ENCODE measurements around the gene PNCK. TPM values are rescaled to one million over a fixed set of nuclear protein-coding genes. Genes with fewer than 3 reads are reported as not detected.

The PNCK gene
- total RNA-seq, 1 donor from 2014 or later, result 0.43 TPM

GRCh38 chrX:153651540-153652079 is 22.0 kb downstream of the PNCK start:
- no peak for DNase-seq (ENCODE audit: low spot score)
- H3K36me3 Mint-ChIP-seq (ENCODE audit: low read depth), result no peaks in the 10 kb centered on the region
- no peaks in the 10 kb centered on the region for H3K4me1 Mint-ChIP-seq (ENCODE audit: low read depth)
- no peak overlapping the region for H3K27ac Mint-ChIP-seq
- H3K27me3 Mint-ChIP-seq (ENCODE audit: low read depth), result peaks cover 13% of the 10 kb centered on the region
- no peaks in the 10 kb centered on the region for H3K9me3 Mint-ChIP-seq
- H3K4me3 Mint-ChIP-seq (ENCODE audit: low read depth), result no peak overlapping the region
- intact Hi-C loops (cut with micrococcal nuclease), result no loop called here

GRCh38 chrX:153650959-153651358 is 22.7 kb downstream of the PNCK start:
- Mint-ChIP-seq H3K27me3 (ENCODE audit: low read depth) (peaks cover 17% of the 10 kb centered on the region), H3K4me3 (ENCODE audit: low read depth) (no peak overlapping the region), H3K4me1 (ENCODE audit: low read depth) (no peaks in the 10 kb centered on the region), H3K9me3 (no peaks in the 10 kb centered on the region), H3K36me3 (ENCODE audit: low read depth) (no peaks in the 10 kb centered on the region), H3K27ac (no peak overlapping the region)
- intact Hi-C loops (cut with micrococcal nuclease), result no loop called here
- DNase-seq (ENCODE audit: low spot score), result no peak

- no peak overlapping the region for H3K27ac Mint-ChIP-seq
- H3K27me3 Mint-ChIP-seq (ENCODE audit: low read depth), result peaks cover 23% of the 10 kb centered on the region
- intact Hi-C loops (cut with micrococcal nuclease), result no loop called here
- H3K4me3 Mint-ChIP-seq (ENCODE audit: low read depth), result no peak overlapping the region
- H3K9me3 Mint-ChIP-seq, result no peaks in the 10 kb centered on the region
- H3K4me1 Mint-ChIP-seq (ENCODE audit: low read depth), result no peaks in the 10 kb centered on the region
- no peaks in the 10 kb centered on the region for H3K36me3 Mint-ChIP-seq (ENCODE audit: low read depth)
- no peak for DNase-seq (ENCODE audit: low spot score)
Measured at GRCh38 chrX:153649915-153650782, 23.5 kb downstream of the PNCK start.

GRCh38 chrX:153649178-153649914 is 24.3 kb downstream of the PNCK start:
- Mint-ChIP-seq H3K9me3 (no peaks in the 10 kb centered on the region), H3K27ac (no peak overlapping the region), H3K36me3 (ENCODE audit: low read depth) (no peaks in the 10 kb centered on the region), H3K27me3 (ENCODE audit: low read depth) (peaks cover 30% of the 10 kb centered on the region), H3K4me3 (ENCODE audit: low read depth) (no peak overlapping the region), H3K4me1 (ENCODE audit: low read depth) (no peaks in the 10 kb centered on the region)
- no peak for DNase-seq (ENCODE audit: low spot score)
- intact Hi-C loops (cut with micrococcal nuclease), result no loop called here

- intact Hi-C loops (cut with micrococcal nuclease), result no loop called here
- no peak for DNase-seq (ENCODE audit: low spot score)
- Mint-ChIP-seq H3K27ac (no peak overlapping the region), H3K9me3 (no peaks in the 10 kb centered on the region), H3K27me3 (ENCODE audit: low read depth) (peaks cover 32% of the 10 kb centered on the region), H3K36me3 (ENCODE audit: low read depth) (no peaks in the 10 kb centered on the region), H3K4me3 (ENCODE audit: low read depth) (no peak overlapping the region), H3K4me1 (ENCODE audit: low read depth) (no peaks in the 10 kb centered on the region)
Measured at GRCh38 chrX:153648358-153649177, 25.0 kb downstream of the PNCK start.

GRCh38 chrX:153647461-153648357 is 25.9 kb downstream of the PNCK start:
- peaks cover 4% of the 10 kb centered on the region for H3K4me1 Mint-ChIP-seq (ENCODE audit: low read depth)
- no peaks in the 10 kb centered on the region for H3K36me3 Mint-ChIP-seq (ENCODE audit: low read depth)
- peaks cover 40% of the 10 kb centered on the region for H3K27me3 Mint-ChIP-seq (ENCODE audit: low read depth)
- no peak overlapping the region for H3K27ac Mint-ChIP-seq
- no peak overlapping the region for H3K4me3 Mint-ChIP-seq (ENCODE audit: low read depth)
- no peak for DNase-seq (ENCODE audit: low spot score)
- no peaks in the 10 kb centered on the region for H3K9me3 Mint-ChIP-seq
- intact Hi-C loops (cut with micrococcal nuclease), result no loop called here

GRCh38 chrX:153646620-153647373 is 26.8 kb downstream of the PNCK start, which contains the start of gene DUSP9:
TSS of gene DUSP9 (plus strand) at chrX:153647203. CDS start at chrX:153647954, 751 bp downstream.
- no peak within 1 kb of the TSS for H3K27ac Mint-ChIP-seq
- no peak for DNase-seq (ENCODE audit: low spot score)
- peaks cover 40% of the 10 kb centered on the region for H3K27me3 Mint-ChIP-seq (ENCODE audit: low read depth)
- H3K4me3 Mint-ChIP-seq (ENCODE audit: low read depth), result no peak within 1 kb of the TSS
- no peaks in the 10 kb centered on the region for H3K36me3 Mint-ChIP-seq (ENCODE audit: low read depth)
- no peaks in the 10 kb centered on the region for H3K9me3 Mint-ChIP-seq
- intact Hi-C loops (cut with micrococcal nuclease), result no loop called here
- H3K4me1 Mint-ChIP-seq (ENCODE audit: low read depth), result peaks cover 5% of the 10 kb centered on the region

- Mint-ChIP-seq H3K4me1 (ENCODE audit: low read depth) (peaks cover 9% of the 10 kb centered on the region), H3K4me3 (ENCODE audit: low read depth) (no peak overlapping the region)
- intact Hi-C loops (cut with micrococcal nuclease), result no loop called here
Measured at GRCh38 chrX:153645921-153646488, 27.6 kb downstream of the PNCK start.

GRCh38 chrX:153645151-153645550 is 28.5 kb downstream of the PNCK start:
- peaks cover 48% of the 10 kb centered on the region for H3K27me3 Mint-ChIP-seq (ENCODE audit: low read depth)
- peaks cover 9% of the 10 kb centered on the region for H3K4me1 Mint-ChIP-seq (ENCODE audit: low read depth)
- H3K27ac Mint-ChIP-seq, result no peak overlapping the region
- DNase-seq (ENCODE audit: low spot score), result no peak
- H3K9me3 Mint-ChIP-seq, result no peaks in the 10 kb centered on the region
- H3K4me3 Mint-ChIP-seq (ENCODE audit: low read depth), result no peak overlapping the region
- intact Hi-C loops (cut with micrococcal nuclease), result no loop called here
- no peaks in the 10 kb centered on the region for H3K36me3 Mint-ChIP-seq (ENCODE audit: low read depth)

More at GRCh38 chrX:153645921-153646488, 27.6 kb downstream of the PNCK start:
- Mint-ChIP-seq H3K27me3 (ENCODE audit: low read depth) (peaks cover 45% of the 10 kb centered on the region), H3K27ac (no peak overlapping the region), H3K36me3 (ENCODE audit: low read depth) (no peaks in the 10 kb centered on the region), H3K9me3 (no peaks in the 10 kb centered on the region)
- no peak for DNase-seq (ENCODE audit: low spot score)

- Mint-ChIP-seq H3K4me3 (ENCODE audit: low read depth) (no peak overlapping the region), H3K36me3 (ENCODE audit: low read depth) (no peaks in the 10 kb centered on the region), H3K27me3 (ENCODE audit: low read depth) (peaks cover 48% of the 10 kb centered on the region), H3K4me1 (ENCODE audit: low read depth) (peaks cover 9% of the 10 kb centered on the region), H3K27ac (no peak overlapping the region), H3K9me3 (no peaks in the 10 kb centered on the region)
- intact Hi-C loops (cut with micrococcal nuclease), result no loop called here
- no peak for DNase-seq (ENCODE audit: low spot score)
Measured at GRCh38 chrX:153644356-153645125, 29.1 kb downstream of the PNCK start.

Data from activated T-helper 2 cell treated with anti-CD3 and anti-CD28 coated beads, Interferon-gamma antibody, Interleukin-2, Interleukin-4, amounts not matched to agents 10 μg/mL and 5 μg/mL and 100 μg/mL, durations not matched to agents 14 hours and 24 hours and 36 hours (primary cell).